SK-MEL-5 (cell line): ENCODE data around the gene TPSD1. TPM values are rescaled to one million over a fixed set of nuclear protein-coding genes. Genes with fewer than 3 reads are reported as not detected.
"Not testable (repeated sequence)": the region's sequence is repeated elsewhere in the genome, so short reads cannot be mapped to it uniquely, and the experiment has no call there.

Source experiments
- DNase-seq: peaks from one replicate; pipeline ENCODE4 v3.0.0-alpha.2; 2016; ENCODE audit warnings: low read depth, low spot score
- in situ Hi-C: cut with HindIII; loops from 2 replicates; pipeline ENCODE4 v1.10.0; 2016; ENCODE audit warnings: low sequenced_read_pairs, high pct_unique_total_duplicates, low pct_unique_long_range_greater_than_20kb
- polyA plus RNA-seq, 2 experiments: library from polyadenylated mRNA; depleted of rRNA; stranded (reverse); fragments of >200 nt; gene quantifications; 2 replicates each; pipeline ENCODE4 v1.2.3, GENCODE V29; 2015
- total RNA-seq: library from RNA; depleted of rRNA; stranded (reverse); fragments of >200 nt; shearing (Covaris generic); gene quantifications from 2 replicates; pipeline ENCODE4 v1.2.3, GENCODE V29; 2014; rRNA removed

The TPSD1 gene
- not detected in 2 replicates for total RNA-seq
- polyA plus RNA-seq (2015; cell fraction: cytosol; rRNA removed): 2.0 TPM in 1 of 2 replicates, not detected in the other
- polyA plus RNA-seq (2015; cell fraction: nucleus; rRNA removed): not detected in 2 replicates

- DNase-seq, in situ Hi-C loops: not testable (repeated sequence)
These were observed at the start of gene TPSD1 for GRCh38 chr16:1255276-1256122. Gene TPSD1, plus strand, starts transcription at chr16:1256069. Its CDS starts 212 bp downstream, at chr16:1256281.

DNA sequence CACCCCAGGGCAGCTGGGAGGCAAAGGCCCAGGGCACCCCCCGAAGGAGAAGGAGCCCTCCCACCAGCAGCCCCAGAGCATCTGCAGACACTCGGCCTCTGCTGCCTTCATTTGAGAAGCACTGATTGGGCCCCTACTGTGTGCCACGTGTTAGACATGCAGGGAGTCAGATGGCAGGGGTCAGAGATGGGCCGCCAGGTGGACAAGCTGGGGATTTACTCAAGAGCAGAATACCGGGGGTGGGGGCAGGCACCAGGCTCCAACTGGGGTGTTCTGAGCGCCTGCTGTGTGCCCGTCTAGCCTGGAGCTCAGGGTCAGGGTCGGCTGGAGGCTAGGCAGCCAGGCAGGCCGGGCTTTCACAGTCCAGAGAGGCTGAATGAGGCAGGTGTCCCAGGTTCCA lies 49.5 kb upstream of the TPSD1 start:
- no peak for DNase-seq
- in situ Hi-C loops: no loop called here

DNA sequence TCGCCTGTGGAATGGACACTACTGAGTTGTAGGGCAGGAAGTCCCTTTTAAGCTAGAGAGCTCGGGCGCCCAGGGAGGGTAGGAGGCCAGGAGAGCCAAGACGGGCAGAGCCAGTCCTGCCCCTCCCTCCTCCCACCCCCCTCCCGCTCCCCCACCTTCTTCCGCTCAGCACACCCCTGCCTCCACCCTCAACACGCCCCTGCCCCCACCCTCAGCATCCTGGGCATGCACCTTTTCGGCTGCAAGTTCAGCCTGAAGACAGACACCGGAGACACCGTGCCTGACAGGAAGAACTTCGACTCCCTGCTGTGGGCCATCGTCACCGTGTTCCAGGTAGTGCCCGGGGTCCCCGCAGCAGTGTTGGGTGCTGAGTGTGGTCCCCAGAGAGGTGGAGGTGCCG lies 49.1 kb upstream of the TPSD1 start:
- in situ Hi-C loops: no loop called here
- no peak for DNase-seq

DNA sequence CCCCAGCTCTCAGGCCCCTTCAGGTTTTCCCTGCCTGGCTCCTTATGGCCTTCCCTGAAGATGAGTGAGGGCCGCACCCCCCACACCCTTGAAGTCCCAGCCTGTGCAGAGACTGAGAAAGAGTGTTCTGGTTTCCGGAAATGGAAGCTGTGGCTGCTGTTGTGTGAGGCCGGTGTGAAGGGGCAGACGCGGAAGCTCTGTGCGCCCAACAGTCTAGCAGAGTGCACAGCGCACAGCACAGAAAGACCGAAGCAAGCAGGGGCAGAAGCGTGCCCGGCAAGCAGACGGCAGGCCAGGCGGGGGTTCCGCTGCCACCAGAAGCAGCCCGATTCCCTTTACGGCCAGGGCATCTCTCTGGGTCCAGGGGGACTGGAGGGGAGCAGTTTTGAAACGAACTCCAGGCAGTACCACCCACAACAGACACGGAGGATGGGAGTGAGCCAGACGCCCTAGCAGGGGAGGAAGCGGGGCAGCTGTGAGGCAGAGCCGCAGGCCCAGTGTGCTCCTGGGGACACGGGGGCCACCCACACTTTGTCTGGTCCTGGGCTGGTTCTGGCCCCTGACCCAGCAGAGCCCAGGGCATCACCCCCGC lies 47.5 kb upstream of the TPSD1 start:
- DNase-seq: no peak
- in situ Hi-C loops: no loop called here

DNA sequence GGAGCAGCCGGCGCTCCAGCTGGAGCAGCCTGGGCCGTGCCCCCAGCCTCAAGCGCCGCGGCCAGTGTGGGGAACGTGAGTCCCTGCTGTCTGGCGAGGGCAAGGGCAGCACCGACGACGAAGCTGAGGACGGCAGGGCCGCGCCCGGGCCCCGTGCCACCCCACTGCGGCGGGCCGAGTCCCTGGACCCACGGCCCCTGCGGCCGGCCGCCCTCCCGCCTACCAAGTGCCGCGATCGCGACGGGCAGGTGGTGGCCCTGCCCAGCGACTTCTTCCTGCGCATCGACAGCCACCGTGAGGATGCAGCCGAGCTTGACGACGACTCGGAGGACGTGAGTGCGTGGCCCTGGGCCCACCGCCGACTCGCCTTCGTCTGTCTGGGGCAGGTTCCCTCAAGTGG lies 46.8 kb upstream of the TPSD1 start:
- in situ Hi-C loops: no loop called here
- no peak for DNase-seq

- in situ Hi-C loops: no loop called here
- DNase-seq: no peak
These were observed 45.4 kb upstream of the TPSD1 start for GRCh38 chr16:1210461-1210860.

GRCh38 chr16:1211451-1212268 lies 44.2 kb upstream of the TPSD1 start:
- DNase-seq: no peak
- in situ Hi-C loops: no loop called here

DNA sequence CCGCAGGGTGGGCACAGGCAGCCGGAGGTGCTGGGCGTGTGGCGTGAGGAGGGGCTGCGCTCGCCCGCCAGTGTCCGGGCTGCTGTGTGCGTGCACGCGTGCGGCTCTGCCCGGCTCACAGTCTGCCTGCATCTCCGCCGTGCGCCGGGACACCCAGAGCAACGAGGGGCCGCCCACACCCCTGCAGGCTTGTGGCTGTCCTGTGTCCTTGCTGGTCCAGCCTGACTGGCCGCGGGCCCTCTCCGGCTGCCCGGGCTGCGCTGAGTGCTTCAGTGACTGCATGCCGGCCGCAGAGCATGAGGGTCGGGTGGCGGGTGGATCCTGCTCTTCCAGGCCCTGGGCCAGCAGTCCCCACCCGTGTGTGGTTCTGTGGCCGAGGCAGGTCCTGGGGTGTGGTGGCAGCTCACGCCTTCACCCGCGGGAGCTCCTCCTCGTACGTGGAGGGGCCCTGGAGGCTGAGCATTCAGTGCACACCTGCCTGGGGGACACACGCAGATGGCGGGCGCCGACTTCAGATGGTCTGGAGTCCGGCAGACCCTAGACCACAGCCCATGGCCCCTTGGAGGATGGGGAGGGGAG lies 43.2 kb upstream of the TPSD1 start:
- in situ Hi-C loops: no loop called here
- DNase-seq: no peak

GRCh38 chr16:1213231-1213630 lies 42.6 kb upstream of the TPSD1 start:
- DNase-seq: no peak
- in situ Hi-C loops: no loop called here

DNA sequence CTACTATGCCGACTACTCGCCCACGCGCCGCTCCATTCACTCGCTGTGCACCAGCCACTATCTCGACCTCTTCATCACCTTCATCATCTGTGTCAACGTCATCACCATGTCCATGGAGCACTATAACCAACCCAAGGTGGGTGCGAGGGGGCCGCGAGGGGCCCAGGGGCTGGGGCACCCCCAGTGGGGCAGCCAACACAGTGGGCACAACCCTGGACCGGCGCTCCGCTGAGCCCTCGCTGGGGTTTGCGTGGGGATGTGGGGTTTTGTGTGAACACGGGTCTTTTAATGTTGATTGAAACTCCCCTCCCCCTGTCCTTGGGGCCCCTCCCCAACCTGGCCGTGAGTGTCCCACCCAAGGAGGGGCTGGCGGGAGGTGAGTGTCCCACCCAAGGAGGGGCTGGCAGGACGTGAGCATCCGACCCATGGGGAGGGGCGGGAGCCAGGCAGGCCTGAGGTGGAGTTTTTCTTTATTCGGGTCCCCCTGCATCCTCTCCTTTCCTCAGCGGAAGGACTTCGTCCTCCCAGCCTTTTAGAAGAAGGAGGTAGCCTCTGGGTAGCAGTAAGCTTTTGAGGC lies 42.0 kb upstream of the TPSD1 start:
- in situ Hi-C loops: no loop called here

GRCh38 chr16:1214719-1215118 lies 41.1 kb upstream of the TPSD1 start:
- in situ Hi-C loops: no loop called here
- DNase-seq: no peak

More for the DNA sequence above, 42.0 kb upstream of the TPSD1 start:
- no peak for DNase-seq

DNA sequence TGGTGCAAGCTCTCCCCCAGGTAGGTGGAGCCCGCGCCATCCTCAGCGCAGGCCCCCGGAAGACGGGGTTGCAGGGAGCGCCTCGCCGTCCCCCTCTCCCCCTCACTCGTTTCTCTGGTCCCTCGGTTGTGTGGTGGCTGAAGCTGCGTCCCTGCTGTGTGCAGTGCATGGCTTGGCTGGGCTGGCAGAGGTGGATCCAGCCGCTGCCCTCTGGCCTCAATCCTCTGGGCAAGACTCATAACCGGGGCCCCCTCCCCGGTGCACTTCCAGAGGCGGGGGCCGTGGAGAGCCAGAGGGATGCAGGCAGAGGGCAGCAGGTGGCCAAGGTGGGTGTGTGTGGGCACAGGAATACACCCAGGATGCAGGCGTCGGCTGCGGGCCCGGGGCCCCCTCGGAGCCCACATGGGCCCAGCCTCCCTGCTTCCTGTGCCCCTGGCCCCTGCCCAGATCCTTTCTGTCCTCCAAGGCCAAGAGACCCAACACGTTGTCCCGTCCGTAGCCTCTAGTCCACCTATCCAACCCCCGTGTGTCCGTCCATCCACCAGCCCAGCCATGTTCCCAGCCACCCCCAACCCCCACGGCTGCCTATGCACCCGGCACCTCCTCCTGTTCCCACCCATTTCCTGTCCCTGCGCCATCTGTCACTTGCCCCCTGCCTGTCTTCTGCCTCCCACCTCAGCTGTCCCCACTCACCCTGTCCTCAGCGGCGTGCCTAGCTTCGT lies 40.1 kb upstream of the TPSD1 start:
- in situ Hi-C loops: no loop called here
- no peak for DNase-seq

- DNase-seq: no peak
These were observed 39.6 kb upstream of the TPSD1 start for GRCh38 chr16:1216296-1216619.

GRCh38 chr16:1216681-1217400 lies 39.0 kb upstream of the TPSD1 start:
- in situ Hi-C loops: no loop called here
- no peak for DNase-seq

More at GRCh38 chr16:1216296-1216619, 39.6 kb upstream of the TPSD1 start:
- in situ Hi-C loops: no loop called here

GRCh38 chr16:1217526-1217925 lies 38.3 kb upstream of the TPSD1 start:
- DNase-seq: no peak
- in situ Hi-C loops: no loop called here

DNA sequence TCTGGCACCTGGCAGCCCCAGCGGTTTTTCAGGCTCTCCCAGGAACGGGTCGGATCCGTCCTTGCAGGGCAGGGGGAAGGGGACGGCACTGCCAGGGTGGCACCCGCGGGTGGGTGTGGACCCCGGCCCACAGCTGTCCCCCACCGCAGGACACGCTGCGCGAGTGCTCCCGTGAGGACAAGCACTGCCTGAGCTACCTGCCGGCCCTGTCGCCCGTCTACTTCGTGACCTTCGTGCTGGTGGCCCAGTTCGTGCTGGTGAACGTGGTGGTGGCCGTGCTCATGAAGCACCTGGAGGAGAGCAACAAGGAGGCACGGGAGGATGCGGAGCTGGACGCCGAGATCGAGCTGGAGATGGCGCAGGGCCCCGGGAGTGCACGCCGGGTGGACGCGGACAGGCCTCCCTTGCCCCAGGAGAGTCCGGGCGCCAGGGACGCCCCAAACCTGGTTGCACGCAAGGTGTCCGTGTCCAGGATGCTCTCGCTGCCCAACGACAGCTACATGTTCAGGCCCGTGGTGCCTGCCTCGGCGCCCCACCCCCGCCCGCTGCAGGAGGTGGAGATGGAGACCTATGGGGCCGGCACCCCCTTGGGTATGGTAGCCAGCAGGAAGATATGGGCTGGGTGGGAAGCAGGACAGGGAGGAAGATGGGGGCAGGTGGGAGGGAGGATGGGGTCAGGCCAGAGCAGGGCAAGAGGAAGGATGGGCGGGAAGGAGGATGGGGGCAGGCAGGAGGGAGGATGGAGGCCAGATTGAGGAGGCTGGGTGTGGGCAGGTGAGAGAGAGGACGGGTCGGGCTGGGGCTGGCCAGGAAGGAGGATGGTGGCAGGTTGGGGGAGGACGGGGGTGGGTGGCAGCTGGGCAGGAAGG lies 37.6 kb upstream of the TPSD1 start:
- DNase-seq: no peak
- in situ Hi-C loops: no loop called here
